Measurements from ENCODE around the gene TBC1D17. TPM values are rescaled to one million over a fixed set of nuclear protein-coding genes. Genes with fewer than 3 reads are reported as not detected.

Gene TBC1D17
- total and polyA plus RNA-seq, 2 of the 13 experiments (the other 11 are each of a cell fraction or from before 2014, with no cell fraction given), result 9.7 to 16.9 TPM

GRCh38 chr19:49877879-49878743, 609 bp downstream of the TBC1D17 start (continued):
- TF ChIP-seq POGK (CRISPR knock-in tag; conservative IDR thresholded peaks at IDR 0.05) (peak; percentile 48; the same call in 1 of the 2 replicates), KLF13 (CRISPR knock-in tag; IDR thresholded peaks at IDR 0.05) (no peak), ZNF564 (CRISPR knock-in tag; IDR thresholded peaks at IDR 0.05) (no peak; the same call in 1 of the 2 replicates), LCORL (IDR thresholded peaks at IDR 0.05) (no peak), LCORL (CRISPR knock-in tag; IDR thresholded peaks at IDR 0.05) (no peak), POLR2G (IDR thresholded peaks at IDR 0.05; ENCODE audit: low read depth, low read length) (peak; percentile 21; the same call in 1 of the 2 replicates), ZSCAN22 (CRISPR knock-in tag; IDR thresholded peaks at IDR 0.05) (no peak), SOX6 (IDR thresholded peaks at IDR 0.05) (no peak), SOX6 (CRISPR knock-in tag; IDR thresholded peaks at IDR 0.05) (peak; percentile 41), ETS1 (CRISPR knock-in tag; IDR thresholded peaks at IDR 0.05) (no peak), GATAD2A (CRISPR knock-in tag; IDR thresholded peaks at IDR 0.05) (0 out of 2 replicates have a peak, but pooled peaks have one; percentile 28), NR2F6 (IDR thresholded peaks at IDR 0.05) (no peak), NR2F6 (CRISPR knock-in tag; IDR thresholded peaks at IDR 0.05) (peak; percentile 2; the same call in 1 of the 2 replicates), EP300 (IDR thresholded peaks at IDR 0.05; ENCODE audit: low read depth in 2 of 2, low read length in 2 of 2) (no peak), EP300 (CRISPR knock-in tag; IDR thresholded peaks at IDR 0.05; ENCODE audit: borderline replicate concordance) (no peak), HNRNPH1 (optimal IDR thresholded peaks at IDR 0.05; ENCODE audit: low read depth, low read length) (peak; percentile 10)
- TF ChIP-seq, protein P1, sequence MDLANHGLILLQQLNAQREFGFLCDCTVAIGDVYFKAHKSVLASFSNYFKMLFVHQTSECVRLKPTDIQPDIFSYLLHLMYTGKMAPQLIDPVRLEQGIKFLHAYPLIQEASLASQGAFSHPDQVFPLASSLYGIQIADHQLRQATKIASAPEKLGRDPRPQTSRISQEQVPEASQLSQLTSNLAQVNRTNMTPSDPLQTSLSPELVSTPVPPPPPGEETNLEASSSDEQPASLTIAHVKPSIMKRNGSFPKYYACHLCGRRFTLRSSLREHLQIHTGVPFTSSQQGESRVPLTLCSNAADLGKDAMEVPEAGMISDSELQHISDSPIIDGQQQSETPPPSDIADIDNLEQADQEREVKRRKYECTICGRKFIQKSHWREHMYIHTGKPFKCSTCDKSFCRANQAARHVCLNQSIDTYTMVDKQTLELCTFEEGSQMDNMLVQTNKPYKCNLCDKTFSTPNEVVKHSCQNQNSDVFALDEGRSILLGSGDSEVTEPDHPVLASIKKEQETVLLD (CRISPR knock-in tag; IDR thresholded peaks at IDR 0.05; ENCODE audit: low read depth), result no peak
- TF ChIP-seq, protein P2, sequence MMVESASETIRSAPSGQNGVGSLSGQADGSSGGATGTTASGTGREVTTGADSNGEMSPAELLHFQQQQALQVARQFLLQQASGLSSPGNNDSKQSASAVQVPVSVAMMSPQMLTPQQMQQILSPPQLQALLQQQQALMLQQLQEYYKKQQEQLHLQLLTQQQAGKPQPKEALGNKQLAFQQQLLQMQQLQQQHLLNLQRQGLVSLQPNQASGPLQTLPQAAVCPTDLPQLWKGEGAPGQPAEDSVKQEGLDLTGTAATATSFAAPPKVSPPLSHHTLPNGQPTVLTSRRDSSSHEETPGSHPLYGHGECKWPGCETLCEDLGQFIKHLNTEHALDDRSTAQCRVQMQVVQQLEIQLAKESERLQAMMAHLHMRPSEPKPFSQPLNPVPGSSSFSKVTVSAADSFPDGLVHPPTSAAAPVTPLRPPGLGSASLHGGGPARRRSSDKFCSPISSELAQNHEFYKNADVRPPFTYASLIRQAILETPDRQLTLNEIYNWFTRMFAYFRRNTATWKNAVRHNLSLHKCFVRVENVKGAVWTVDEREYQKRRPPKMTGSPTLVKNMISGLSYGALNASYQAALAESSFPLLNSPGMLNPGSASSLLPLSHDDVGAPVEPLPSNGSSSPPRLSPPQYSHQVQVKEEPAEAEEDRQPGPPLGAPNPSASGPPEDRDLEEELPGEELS (CRISPR knock-in tag; IDR thresholded peaks at IDR 0.05), result peak; percentile 31; the same call in 1 of the 2 replicates
- TF ChIP-seq, protein P3, sequence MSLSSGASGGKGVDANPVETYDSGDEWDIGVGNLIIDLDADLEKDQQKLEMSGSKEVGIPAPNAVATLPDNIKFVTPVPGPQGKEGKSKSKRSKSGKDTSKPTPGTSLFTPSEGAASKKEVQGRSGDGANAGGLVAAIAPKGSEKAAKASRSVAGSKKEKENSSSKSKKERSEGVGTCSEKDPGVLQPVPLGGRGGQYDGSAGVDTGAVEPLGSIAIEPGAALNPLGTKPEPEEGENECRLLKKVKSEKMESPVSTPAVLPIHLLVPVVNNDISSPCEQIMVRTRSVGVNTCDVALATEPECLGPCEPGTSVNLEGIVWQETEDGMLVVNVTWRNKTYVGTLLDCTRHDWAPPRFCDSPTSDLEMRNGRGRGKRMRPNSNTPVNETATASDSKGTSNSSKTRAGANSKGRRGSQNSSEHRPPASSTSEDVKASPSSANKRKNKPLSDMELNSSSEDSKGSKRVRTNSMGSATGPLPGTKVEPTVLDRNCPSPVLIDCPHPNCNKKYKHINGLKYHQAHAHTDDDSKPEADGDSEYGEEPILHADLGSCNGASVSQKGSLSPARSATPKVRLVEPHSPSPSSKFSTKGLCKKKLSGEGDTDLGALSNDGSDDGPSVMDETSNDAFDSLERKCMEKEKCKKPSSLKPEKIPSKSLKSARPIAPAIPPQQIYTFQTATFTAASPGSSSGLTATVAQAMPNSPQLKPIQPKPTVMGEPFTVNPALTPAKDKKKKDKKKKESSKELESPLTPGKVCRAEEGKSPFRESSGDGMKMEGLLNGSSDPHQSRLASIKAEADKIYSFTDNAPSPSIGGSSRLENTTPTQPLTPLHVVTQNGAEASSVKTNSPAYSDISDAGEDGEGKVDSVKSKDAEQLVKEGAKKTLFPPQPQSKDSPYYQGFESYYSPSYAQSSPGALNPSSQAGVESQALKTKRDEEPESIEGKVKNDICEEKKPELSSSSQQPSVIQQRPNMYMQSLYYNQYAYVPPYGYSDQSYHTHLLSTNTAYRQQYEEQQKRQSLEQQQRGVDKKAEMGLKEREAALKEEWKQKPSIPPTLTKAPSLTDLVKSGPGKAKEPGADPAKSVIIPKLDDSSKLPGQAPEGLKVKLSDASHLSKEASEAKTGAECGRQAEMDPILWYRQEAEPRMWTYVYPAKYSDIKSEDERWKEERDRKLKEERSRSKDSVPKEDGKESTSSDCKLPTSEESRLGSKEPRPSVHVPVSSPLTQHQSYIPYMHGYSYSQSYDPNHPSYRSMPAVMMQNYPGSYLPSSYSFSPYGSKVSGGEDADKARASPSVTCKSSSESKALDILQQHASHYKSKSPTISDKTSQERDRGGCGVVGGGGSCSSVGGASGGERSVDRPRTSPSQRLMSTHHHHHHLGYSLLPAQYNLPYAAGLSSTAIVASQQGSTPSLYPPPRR (CRISPR knock-in tag; IDR thresholded peaks at IDR 0.05; ENCODE audit: borderline replicate concordance), result no peak
